HepG2 (cell line): ENCODE data around the gene UAP1L1. TPM values are rescaled to one million over a fixed set of nuclear protein-coding genes. Genes with fewer than 3 reads are reported as not detected.

Source experiments
- BHLHE40 ChIP-seq: IDR thresholded peaks from 2 replicates; pipeline ENCODE4 v1.6.1; 2011; ENCODE audit warnings: low read length, improper control_type of control experiment
- CAMTA2 ChIP-seq: sonication (generic); formaldehyde crosslinking; IDR thresholded peaks from 2 replicates; pipeline ENCODE4 v1.4.0; 2020; ENCODE audit warnings: mild to moderate bottlenecking, missing genetic modification reagents, borderline replicate concordance
- CCAR2 ChIP-seq: fragments of 200-400 bp; formaldehyde crosslinking; optimal IDR thresholded peaks from 2 replicates; pipeline ENCODE3; 2018; ENCODE audit warnings: low read depth, mild to moderate bottlenecking, low read length, moderate library complexity
- CTCF ChIP-seq: sonication (generic); formaldehyde crosslinking; IDR thresholded peaks from 2 replicates; pipeline ENCODE4 v1.5.0; 2020; ENCODE audit warnings: mild to moderate bottlenecking, missing genetic modification reagents, moderate library complexity
- ESRRA ChIP-seq: sonication (generic); formaldehyde crosslinking; IDR thresholded peaks from 2 replicates; pipeline ENCODE4 v1.5.1; 2020; ENCODE audit warnings: mild to moderate bottlenecking, low read depth, missing genetic modification reagents
- HOXA9 ChIP-seq: sonication (generic); formaldehyde crosslinking; IDR thresholded peaks from 2 replicates; pipeline ENCODE4 v1.8.1; 2022; ENCODE audit warnings: missing genetic modification reagents, mild to moderate bottlenecking, moderate library complexity, borderline replicate concordance
- HOXD1 ChIP-seq: sonication (generic); formaldehyde crosslinking; IDR thresholded peaks from 2 replicates; pipeline ENCODE4 v1.5.0; 2020; ENCODE audit warnings: missing genetic modification reagents
- IRF1 ChIP-seq: sonication (generic); formaldehyde crosslinking; IDR thresholded peaks from 2 replicates; pipeline ENCODE4 v1.4.0; 2020; ENCODE audit warnings: low read depth, mild to moderate bottlenecking, missing genetic modification reagents
- MED1 ChIP-seq: sonication (generic); formaldehyde crosslinking; IDR thresholded peaks from 2 replicates; pipeline ENCODE4 v1.4.0; 2020; ENCODE audit warnings: missing genetic modification reagents
- MLX ChIP-seq: IDR thresholded peaks from 2 replicates; pipeline ENCODE4 v1.6.1; 2016
- MXD4 ChIP-seq: IDR thresholded peaks from 2 replicates; pipeline ENCODE4 v1.6.1; 2016; ENCODE audit warnings: mild to moderate bottlenecking, missing biosample characterization, missing genetic modification reagents
- MXI1 ChIP-seq: IDR thresholded peaks from 3 replicates; pipeline ENCODE4 v1.6.1; 2012; ENCODE audit warnings: low read depth, low read length, inconsistent platforms, borderline replicate concordance
- POLR2G ChIP-seq: fragments of 200-400 bp; formaldehyde crosslinking; IDR thresholded peaks from 2 replicates; pipeline ENCODE4 v1.6.1; 2018; ENCODE audit warnings: mild to moderate bottlenecking, low read depth, low read length, moderate library complexity
- TBX2 ChIP-seq: sonication (generic); formaldehyde crosslinking; IDR thresholded peaks from 2 replicates; pipeline ENCODE4 v1.5.0; 2020; ENCODE audit warnings: missing genetic modification reagents, mild to moderate bottlenecking, borderline replicate concordance
- TEAD2 ChIP-seq: sonication (generic); formaldehyde crosslinking; IDR thresholded peaks from 2 replicates; pipeline ENCODE4 v1.9.0; 2021; ENCODE audit warnings: missing genetic modification reagents
- ZNF12 ChIP-seq: sonication (generic); formaldehyde crosslinking; IDR thresholded peaks from 2 replicates; pipeline ENCODE4 v1.5.0; 2020; ENCODE audit warnings: missing genetic modification reagents
- ZNF230 ChIP-seq: sonication (generic); formaldehyde crosslinking; IDR thresholded peaks from 2 replicates; pipeline ENCODE4 v1.4.0; 2020; ENCODE audit warnings: mild to moderate bottlenecking, missing genetic modification reagents
- ZNF264 ChIP-seq: sonication (generic); formaldehyde crosslinking; IDR thresholded peaks from 2 replicates; pipeline ENCODE4 v1.4.0; 2020; ENCODE audit warnings: missing genetic modification reagents
- ZNF605 ChIP-seq: sonication (generic); formaldehyde crosslinking; IDR thresholded peaks from 2 replicates; pipeline ENCODE4 v1.8.0; 2022; ENCODE audit warnings: mild to moderate bottlenecking, missing genetic modification reagents
- ZNF607 ChIP-seq: sonication (generic); formaldehyde crosslinking; IDR thresholded peaks from 2 replicates; pipeline ENCODE4 v1.5.1; 2020; ENCODE audit warnings: missing genetic modification reagents, mild to moderate bottlenecking, borderline replicate concordance
- ZNF678 ChIP-seq: sonication (generic); formaldehyde crosslinking; IDR thresholded peaks from 2 replicates; pipeline ENCODE4 v1.4.0; 2020; ENCODE audit warnings: mild to moderate bottlenecking, missing genetic modification reagents
- ZNF691 ChIP-seq: sonication (generic); formaldehyde crosslinking; IDR thresholded peaks from 2 replicates; pipeline ENCODE4 v1.4.0; 2020; ENCODE audit warnings: missing genetic modification reagents, low read depth, mild to moderate bottlenecking, borderline replicate concordance
- ZNF768 ChIP-seq: sonication (generic); formaldehyde crosslinking; IDR thresholded peaks from 2 replicates; pipeline ENCODE4 v1.4.0; 2020; ENCODE audit warnings: missing genetic modification reagents
- ZSCAN31 ChIP-seq: sonication (generic); formaldehyde crosslinking; IDR thresholded peaks from 2 replicates; pipeline ENCODE4 v1.5.0; 2020; ENCODE audit warnings: low read depth, mild to moderate bottlenecking, missing genetic modification reagents
- ZUFSP ChIP-seq: sonication (generic); formaldehyde crosslinking; IDR thresholded peaks from 2 replicates; pipeline ENCODE4 v1.9.0; 2021; ENCODE audit warnings: missing genetic modification reagents, mild to moderate bottlenecking, borderline replicate concordance
- polyA plus RNA-seq, 8 experiments: library from polyadenylated mRNA; depleted of rRNA in 3 of 8; stranded (reverse) in 7 of 8; unstranded in 1 of 8; fragments of >200 nt; fragmentation: Illumina TruSeq in 4 of 8; extraction: Trizol in 4 of 8; gene quantifications; 2 replicates each; pipeline versions ENCODE4 v1.2.1 to v1.2.3, GENCODE V29; 2011 to 2016; ENCODE audit warnings: low read depth in 4 of 8, missing spikeins in 1 of 8, mixed read lengths in 1 of 8; ENCODE audit not compliant: insufficient read depth in 1 of 8
- total RNA-seq, 5 experiments: library from RNA; depleted of rRNA; stranded (reverse); fragments of >200 nt; fragmentation: Illumina TruSeq; extraction: Trizol; gene quantifications; 2 replicates each; pipeline ENCODE4 v1.2.3, GENCODE V29; 2016; ENCODE audit warnings: low read depth in 1 of 5

UAP1L1 gene
- total and polyA plus RNA-seq, 2 of the 13 experiments (the other 11 are each of a cell fraction or from before 2014, with no cell fraction given), result 5.4 to 6.4 TPM

GRCh38 chr9:137085920-137086530 is 8.7 kb downstream of the UAP1L1 start (continued):
- TF ChIP-seq CTCF (no peak), ZNF768 (CRISPR knock-in tag) (peak; percentile 10; the same call in 1 of the 2 replicates), MXI1 (no peak), HOXD1 (no peak), POLR2G (peak; percentile 12; the same call in 1 of the 2 replicates), ESRRA (CRISPR knock-in tag) (no peak), HOXA9 (CRISPR knock-in tag) (no peak), ZNF691 (peak; percentile 41; the same call in 1 of the 2 replicates), MED1 (CRISPR knock-in tag) (no peak; the same call in 1 of the 2 replicates), ZNF607 (CRISPR knock-in tag) (0 out of 2 replicates have a peak, but pooled peaks have one; percentile 87), CCAR2 (no peak), ZUFSP (CRISPR knock-in tag) (no peak), ZSCAN31 (CRISPR knock-in tag) (no peak), TEAD2 (CRISPR knock-in tag) (no peak), ZNF678 (CRISPR knock-in tag) (peak; percentile 89; the same call in 1 of the 2 replicates), ZNF605 (CRISPR knock-in tag) (no peak; the same call in none of the 2 replicates), MLX (CRISPR knock-in tag) (no peak), ZNF12 (CRISPR knock-in tag) (no peak), IRF1 (CRISPR knock-in tag) (no peak), BHLHE40 (no peak), ZNF264 (CRISPR knock-in tag) (no peak), CAMTA2 (CRISPR knock-in tag) (no peak), ZNF230 (peak; percentile 71; the same call in 1 of the 2 replicates), TBX2 (CRISPR knock-in tag) (0 out of 2 replicates have a peak, but pooled peaks have one; percentile 30), MXD4 (CRISPR knock-in tag) (no peak)
